ENCODE data around the gene TULP4.

- TF ChIP-seq POLR2A (IDR thresholded peaks at IDR 0.05): no peak
- TF ChIP-seq CTCF (IDR thresholded peaks at IDR 0.05 in 8 of 11, conservative IDR thresholded peaks at IDR 0.05 in 3 of 11): no peak
- TF ChIP-seq POLR2AphosphoS5 (IDR thresholded peaks at IDR 0.05): no peak
Measured at GRCh38 chr6:158389193-158389919, 77.1 kb downstream of the TULP4 start.
